Measurements from ENCODE around the gene SMCHD1. TPM values are rescaled to one million over a fixed set of nuclear protein-coding genes. Genes with fewer than 3 reads are reported as not detected.

Gene SMCHD1
- total RNA-seq, 1 experiment from 2014 or later = 48.6 TPM

- Histone ChIP-seq H3K4me3 (replicated peaks in 1 of 2; ENCODE audit: low read depth in 1 of 2, low read length in 2 of 2) (no peak overlapping the region), H3K9me2 (ENCODE audit: insufficient read depth) (no peaks in the 10 kb centered on the region), H3K4me1 (ENCODE audit: control insufficient read depth in 1 of 2, insufficient read depth in 2 of 2, low read length in 2 of 2) (no peaks in the 10 kb centered on the region), H3K27ac (ENCODE audit: low read depth, low read length) (no peak overlapping the region), H3K36me3 (ENCODE audit: control insufficient read depth in 1 of 2, insufficient read depth in 2 of 2, low read length in 2 of 2) (peaks cover 22% of the 10 kb centered on the region in 2 experiments; a peak in 3 of 4 replicates), H3K27me3 (ENCODE audit: insufficient read depth, low read length) (no peaks in the 10 kb centered on the region), H3K9me3 (ENCODE audit: control insufficient read depth in 1 of 2, insufficient read depth in 1 of 2, low read depth in 1 of 2, low read length in 2 of 2) (no peaks in the 10 kb centered on the region), H3K9ac (ENCODE audit: low read length) (no peak overlapping the region), H3K79me2 (ENCODE audit: insufficient read depth, low read length) (peaks cover 3% of the 10 kb centered on the region; the same call in 1 of the 2 replicates), H3K4me2 (ENCODE audit: low read length) (no peak overlapping the region), H4K20me1 (ENCODE audit: insufficient read depth) (no peaks in the 10 kb centered on the region), H2AFZ (ENCODE audit: low read depth, low read length, poor library complexity, severe bottlenecking) (no peak overlapping the region)
- RAD21 ChIA-PET (ENCODE audit: low non-redundant PET in 1 of 2, low total read pairs in 2 of 2, uncharacterized antibody in 2 of 2, unreplicated experiment in 2 of 2) = no interaction called here
- CTCF ChIA-PET = no interaction called here
- POLR2A ChIA-PET = no interaction called here
- TF ChIP-seq RAD21 (IDR thresholded peaks at IDR 0.05; ENCODE audit: low read depth) = no peak
- no peak for TF ChIP-seq ZFX (IDR thresholded peaks at IDR 0.05)
- TF ChIP-seq ATF3 (IDR thresholded peaks at IDR 0.05) = no peak
- TF ChIP-seq REST (IDR thresholded peaks at IDR 0.05; ENCODE audit: low read depth) = no peak
- TF ChIP-seq SP1 (IDR thresholded peaks at IDR 0.05; ENCODE audit: low read depth) = no peak
- TF ChIP-seq MAX (IDR thresholded peaks at IDR 0.05) = no peak
- TF ChIP-seq FOSL1 (IDR thresholded peaks at IDR 0.05; ENCODE audit: low read depth) = no peak
- no peak for TF ChIP-seq TCF7L2 (IDR thresholded peaks at IDR 0.05; ENCODE audit: borderline replicate concordance, extremely low read depth, insufficient read depth, insufficient read length)
- intact Hi-C loops (cut with micrococcal nuclease) = no loop called here
- ATAC-seq (no peak), DNase-seq (ENCODE audit: low read depth, low spot score) (no peak)
- BruUV-seq (replicated peaks) = no TSS peak
Observed at GRCh38 chr18:2758309-2758708, 102.8 kb downstream of the SMCHD1 start.
